A204.1 (cell line): ENCODE results near the gene CMTM2.
"Not testable (repeated sequence)": the region's sequence is repeated elsewhere in the genome, so short reads cannot be mapped to it uniquely, and the experiment has no call there.

Experiments used
- FAIRE-seq: peaks from 2 replicates; lab custom pipeline; 2012; peaks lifted over from hg19 to GRCh38; lab: Jason Lieb, UNC

CMTM2 gene

DNA sequence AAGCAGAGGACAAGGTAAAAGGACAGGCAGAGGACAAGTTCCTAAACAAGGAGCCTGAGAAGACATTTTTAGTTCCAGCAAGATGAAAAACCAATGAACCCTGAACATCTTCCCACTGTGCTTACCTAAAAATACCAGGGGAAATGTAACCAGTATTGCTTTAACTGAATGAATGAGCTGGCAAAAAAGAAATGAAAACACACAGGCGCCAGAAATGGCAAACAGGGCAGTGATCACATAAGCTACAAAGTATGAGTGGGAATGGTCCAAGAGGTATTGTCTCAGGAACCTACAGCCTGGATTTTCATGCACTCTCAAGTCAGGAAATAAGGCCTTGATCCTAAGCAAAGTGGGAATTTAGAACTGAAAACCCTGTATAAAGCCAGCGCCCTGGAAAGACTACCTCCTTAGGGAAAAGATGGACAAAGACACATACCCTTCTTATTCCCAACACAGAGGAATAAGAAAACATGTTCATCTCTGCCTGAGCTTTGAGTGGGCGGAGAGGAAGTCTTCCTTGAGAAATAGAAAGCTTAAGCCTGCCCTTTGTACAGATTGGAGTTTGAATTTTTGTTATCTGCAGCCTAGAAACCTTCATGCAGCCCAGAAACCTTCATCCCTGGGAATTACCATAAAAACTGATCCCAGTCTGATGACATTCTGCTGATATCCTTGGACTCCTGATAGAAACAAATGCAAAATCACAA lies 2.1 kb downstream of the CMTM2 start:
- FAIRE-seq, result no peak

DNA sequence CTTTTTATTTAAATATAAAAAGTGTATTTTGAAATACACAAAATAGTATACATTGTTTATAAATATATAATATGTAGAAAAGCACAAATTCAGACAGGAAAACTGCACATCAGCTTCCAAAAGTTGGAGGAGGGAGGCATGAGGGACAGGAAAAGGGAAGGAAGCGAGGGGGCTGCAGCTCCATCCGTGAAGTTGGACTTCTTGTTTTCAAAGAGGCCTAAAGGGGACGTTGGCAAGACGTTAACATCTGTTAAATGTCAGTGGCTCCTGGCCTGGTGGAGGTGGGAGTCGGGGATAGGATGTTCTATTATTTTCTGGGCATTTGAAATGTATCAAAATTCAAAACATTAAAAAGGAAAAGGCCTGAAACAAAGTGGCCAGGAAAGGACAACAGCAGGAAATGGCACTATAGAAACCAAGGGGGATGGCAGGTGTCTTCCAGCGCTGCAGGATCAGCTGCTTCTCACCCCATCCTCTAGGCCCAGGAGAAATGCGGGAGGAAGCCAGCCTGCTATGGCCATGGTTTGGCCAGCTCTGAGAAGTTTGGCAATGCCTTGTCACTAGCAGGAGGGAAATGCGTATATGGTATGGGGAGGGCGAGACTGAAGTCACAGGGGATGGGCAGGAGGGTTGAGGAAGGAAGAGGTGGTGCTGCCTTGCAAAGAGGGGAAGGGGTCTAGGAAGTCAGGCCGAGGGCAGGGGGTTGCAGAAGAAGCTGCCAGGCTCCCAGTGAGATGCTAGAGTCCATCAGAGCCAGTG lies 6.4 kb downstream of the CMTM2 start:
- no peak for FAIRE-seq

DNA sequence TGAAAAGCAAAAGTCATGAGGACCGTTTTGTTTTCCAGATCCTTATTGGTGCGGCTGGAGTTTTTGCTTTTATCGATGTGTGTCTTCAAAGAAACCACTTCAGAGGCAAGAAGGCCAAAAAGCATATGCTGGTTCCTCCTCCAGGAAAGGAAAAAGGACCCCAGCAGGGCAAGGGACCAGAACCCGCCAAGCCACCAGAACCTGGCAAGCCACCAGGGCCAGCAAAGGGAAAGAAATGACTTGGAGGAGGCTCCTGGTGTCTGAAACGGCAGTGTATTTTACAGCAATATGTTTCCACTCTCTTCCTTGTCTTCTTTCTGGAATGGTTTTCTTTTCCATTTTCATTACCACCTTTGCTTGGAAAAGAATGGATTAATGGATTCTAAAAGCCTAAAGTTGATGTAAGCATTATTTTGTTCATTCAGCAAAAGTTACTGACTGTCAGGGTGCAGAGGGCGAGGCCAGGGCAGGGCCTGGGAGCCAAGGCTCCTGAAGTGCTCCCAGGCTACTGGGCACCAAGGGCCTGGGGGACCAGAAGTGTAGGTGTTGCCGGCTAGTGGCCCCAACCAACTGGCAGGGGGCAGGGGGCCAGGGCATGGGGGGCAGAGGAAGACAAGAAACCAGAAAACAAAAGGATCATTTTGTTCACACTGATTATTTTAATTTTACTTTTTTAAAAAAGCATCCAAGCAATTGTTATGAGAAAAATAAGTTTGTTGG lies 8.8 kb downstream of the CMTM2 start:
- FAIRE-seq, result no peak

DNA sequence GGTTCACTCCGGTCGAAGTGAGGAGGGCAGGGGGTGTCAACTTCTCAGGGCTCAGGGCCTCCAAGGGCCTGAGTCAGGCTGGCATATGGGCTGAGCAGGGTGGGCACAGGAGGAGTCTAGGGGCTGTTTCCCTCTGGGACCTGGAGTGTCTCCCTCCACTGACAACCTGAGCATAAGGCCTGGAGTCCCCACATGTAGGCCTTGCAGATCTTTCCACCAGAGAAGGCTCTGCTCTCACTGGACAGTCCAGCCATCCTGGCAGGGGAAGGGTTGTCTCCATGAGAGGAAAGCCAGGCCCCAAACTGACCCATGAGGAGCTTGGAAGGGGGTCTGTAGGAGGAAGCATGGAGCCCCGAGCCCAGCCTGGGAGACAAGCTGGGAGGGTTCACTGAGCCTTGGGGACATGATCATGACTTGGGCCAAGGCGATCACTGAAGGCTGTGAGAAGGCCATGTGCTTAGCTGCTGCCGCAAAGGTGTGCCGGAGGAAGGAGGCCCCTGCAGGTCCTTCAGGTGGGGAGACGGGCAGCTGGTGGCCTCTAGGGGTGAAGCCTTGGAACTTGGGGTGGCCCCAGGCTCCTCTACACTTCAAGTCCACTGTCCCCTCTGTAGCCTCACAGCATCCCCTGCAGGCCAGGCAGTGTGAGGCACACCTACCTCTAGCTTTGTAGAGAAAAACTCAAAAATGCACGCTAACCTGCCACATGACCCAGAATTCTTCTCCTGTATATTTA lies 9.9 kb downstream of the CMTM2 start:
- no peak for FAIRE-seq

DNA sequence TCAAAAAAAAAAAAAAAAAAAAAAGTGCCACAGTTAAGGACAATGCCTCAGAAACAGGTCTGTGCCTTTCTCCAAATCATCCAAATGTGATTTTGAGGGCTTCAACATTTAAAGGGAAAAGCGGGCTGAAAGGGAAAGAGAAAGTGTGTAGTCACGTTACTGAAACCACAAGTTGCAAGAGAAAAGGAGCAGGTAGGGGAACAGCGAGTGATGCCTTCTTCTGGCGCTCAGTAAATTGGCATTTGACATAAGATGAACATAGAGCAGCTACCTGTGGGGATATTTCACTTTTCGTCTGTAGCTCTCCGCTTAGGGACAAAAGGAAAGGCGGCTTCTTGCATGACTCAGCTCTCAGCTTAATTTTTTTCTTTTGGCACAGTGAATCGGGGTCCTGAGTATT lies 11.1 kb downstream of the CMTM2 start:
- FAIRE-seq, result no peak

DNA sequence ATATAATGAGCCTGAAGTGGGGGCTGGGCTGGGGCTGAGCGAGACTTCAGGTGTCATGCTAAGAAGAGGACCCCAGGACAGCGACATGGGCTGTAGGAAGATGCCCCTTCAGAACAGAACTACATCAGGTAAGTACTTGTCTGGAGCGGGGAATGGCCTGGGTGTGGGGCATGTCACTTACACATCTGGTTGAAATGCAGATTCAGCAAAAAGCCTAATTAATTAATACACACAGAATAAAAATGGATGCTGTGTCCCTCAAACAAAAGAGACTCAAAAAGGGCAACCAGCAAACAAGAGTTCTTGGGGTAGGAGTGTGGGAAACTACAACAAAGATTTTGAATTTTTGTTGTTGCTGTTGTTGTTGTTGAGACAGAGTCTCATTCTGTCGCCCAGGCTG lies 11.8 kb downstream of the CMTM2 start:
- no peak for FAIRE-seq

DNA sequence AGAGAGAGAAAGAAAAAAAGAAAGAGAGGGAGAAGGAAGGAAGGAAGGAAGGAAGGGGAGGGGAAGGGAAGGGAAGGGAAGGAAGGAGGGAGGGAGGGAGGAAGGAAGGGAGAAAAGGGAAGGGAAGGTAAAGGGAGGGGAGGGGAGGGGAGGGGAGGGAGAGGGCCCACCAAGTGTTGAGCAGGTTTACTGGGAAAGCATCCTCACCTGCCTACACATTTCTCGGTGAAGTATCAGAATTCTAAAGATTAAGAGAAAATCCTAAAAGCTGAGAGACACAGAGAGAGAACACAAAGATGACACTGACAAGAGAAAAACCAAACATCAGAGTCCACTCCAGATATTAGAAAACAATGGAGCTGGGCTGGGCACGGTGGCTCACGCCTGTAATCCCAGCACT lies 13.0 kb downstream of the CMTM2 start:
- no peak for FAIRE-seq

DNA sequence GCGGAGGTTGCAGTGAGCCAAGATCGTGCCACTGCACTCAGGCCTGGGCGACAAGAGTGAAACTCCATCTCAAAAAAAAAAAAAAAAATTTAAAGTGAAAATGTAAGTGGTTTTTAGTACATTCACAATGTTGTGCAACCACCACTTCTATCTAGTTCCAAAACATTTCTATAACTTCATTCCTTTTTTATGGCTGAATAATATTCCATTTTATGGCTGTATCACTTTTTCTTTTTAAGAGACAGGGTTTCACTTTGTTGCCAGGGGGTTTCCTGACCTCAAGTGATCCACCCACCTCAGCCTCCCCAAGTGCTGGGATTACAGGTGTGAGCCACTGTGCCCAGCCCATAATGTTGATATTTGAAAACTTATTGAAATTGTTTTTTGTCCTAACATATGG lies 13.6 kb downstream of the CMTM2 start:
- FAIRE-seq, result no peak

DNA sequence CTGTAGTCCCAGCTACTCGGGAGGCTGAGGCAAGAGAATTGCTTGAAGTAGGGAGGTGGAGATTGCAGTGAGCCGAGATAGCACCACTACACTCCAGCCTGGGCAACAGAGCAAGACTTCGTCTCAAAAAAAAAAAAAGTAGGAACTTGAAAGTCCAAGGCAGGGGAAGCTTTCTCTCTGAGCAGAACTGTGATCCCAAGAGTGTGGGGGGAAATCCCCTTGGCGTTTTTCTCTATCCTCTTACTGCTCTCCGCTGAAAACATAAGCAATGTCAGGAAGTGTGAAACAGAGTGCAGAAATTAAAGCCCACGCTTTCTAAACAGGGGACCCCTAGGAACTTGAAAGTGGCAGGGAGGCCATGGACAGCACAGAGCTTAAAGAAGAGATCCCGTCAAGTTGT lies 15.5 kb downstream of the CMTM2 start:
- no peak for FAIRE-seq

DNA sequence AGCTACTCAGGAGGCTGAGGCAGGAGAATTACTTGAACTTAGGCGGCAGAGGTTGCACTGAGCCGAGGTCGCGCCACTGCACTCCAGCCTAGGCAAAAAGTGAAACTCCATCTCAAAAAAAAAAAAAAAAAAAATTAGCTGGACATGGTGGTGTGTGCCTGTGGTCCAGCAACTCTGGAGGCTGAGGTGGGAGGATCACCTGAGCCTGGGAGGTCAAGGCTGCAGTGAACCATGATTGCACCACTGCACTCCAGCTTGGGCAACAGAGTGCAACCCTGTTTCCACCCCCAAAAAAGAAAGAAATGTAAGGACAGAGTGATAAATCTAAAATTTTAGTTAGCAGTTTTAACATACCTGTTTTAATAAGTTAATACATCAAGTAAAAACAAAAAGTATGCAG lies 17.3 kb downstream of the CMTM2 start:
- not testable (repeated sequence) for FAIRE-seq

DNA sequence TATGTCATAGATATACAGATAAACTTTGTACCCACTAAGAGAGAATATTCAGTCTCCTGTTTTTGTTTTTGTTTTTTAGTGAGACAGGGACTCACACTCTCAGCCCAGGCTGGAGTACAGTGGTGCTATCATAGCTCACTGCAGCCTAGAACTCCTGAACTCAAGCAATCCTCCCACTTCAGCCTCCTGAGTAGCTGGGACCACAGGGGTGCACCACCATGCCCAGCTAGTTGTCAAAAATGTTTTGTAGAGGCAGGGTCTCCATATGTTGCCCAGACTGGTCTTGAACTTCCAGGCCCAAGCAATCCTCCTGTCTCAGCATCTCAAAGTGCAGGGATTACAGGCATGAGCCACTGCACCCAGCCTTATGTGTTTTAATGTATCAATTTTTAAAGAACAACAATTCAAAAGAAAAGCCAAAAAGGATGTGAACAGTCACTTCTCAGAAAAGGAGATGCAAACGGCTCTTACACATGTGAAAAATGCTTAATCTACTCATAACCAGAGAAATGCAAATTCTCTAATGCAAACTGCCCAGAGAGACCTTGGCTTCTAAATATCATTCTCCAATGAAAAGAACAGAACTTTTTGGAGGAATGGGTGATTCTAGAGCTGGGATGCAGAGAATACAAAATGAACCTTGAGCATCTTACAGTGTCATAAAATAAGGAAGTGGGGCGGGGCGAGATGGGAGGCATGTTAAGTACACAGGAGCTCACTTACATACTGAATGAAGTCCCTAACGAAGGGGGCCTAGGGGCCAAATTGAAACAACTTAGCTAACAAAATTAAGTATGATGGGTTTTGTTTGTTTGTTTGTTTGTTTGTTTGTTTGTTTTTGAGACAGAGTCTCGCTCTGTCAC lies 18.0 kb downstream of the CMTM2 start:
- FAIRE-seq, result no peak

DNA sequence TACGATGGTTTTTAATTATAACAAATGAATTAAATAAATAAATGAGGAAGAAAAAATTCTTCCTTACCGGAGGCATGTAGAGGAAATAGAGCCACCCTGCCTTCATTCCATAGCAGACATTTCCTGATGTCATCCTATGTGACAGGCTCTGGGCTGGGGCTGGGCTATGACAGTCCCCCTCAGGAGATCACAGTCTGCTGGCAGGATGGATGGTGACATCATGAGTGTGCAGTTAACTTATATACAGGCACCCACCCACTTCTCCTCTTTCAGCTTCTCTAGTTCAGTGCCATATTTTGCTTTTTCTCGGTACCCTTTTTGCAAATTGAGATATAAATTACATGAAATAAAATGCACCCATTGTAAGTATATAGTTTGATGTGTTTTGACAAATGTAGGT lies 18.8 kb downstream of the CMTM2 start:
- FAIRE-seq, result no peak

DNA sequence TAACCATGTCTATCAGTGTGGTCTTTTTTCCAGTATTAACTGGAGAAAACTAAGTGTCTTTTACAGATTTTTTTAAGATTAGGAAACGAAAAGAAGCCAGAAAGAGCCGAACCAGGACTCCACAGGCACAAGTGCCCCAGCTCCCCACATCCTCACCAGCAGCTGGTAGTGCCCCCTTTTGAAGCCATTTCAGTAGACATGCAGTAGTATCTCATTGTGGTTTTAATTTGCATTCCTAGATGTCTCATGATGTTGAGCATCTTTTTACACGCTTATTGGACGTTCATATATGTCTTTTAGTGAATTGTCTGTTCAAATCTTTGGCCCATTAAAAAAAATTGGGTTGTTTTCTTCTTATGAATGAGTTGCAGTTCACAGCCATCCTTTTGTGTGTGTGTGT lies 20.5 kb downstream of the CMTM2 start:
- no peak for FAIRE-seq

DNA sequence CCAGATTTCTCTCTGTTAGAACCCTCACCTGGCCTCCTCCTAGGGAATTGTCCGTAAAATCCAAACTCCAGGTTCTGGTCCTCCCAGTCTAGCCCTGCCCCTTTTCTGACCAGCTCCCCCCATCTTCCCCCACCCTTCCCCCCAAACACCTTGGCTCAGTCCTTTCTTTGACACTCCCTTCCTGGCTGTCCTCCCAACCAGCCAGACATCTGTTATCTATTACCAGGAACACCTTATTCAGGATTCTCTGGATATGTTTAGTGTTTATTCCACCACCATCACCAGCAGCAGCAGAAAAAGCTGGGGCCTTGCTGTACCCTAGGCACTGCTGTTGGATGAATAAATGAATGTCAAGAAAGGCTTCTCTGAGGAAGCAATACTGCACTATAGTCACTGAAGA lies 21.2 kb downstream of the CMTM2 start:
- no peak for FAIRE-seq

DNA sequence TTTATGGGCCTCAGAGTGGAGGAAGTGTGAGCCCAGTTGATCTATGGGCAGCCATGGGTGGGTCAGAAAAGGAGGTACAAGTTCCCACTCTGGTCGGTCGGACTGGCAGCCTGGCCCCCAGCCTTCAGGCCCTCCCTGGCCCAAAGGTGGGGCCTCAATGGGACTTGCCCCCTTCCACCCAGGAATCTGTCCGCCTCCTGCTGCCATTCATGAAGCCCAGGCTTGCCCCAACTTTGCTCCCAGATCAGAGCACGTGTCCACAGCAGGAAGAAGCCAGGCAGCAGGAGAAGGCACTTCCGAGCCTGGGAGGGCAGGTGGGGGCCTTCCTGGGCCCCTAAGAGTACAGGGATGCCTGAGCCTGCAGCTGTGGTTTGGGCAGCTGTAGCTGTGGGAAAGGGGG lies 22.2 kb downstream of the CMTM2 start:
- FAIRE-seq, result no peak

DNA sequence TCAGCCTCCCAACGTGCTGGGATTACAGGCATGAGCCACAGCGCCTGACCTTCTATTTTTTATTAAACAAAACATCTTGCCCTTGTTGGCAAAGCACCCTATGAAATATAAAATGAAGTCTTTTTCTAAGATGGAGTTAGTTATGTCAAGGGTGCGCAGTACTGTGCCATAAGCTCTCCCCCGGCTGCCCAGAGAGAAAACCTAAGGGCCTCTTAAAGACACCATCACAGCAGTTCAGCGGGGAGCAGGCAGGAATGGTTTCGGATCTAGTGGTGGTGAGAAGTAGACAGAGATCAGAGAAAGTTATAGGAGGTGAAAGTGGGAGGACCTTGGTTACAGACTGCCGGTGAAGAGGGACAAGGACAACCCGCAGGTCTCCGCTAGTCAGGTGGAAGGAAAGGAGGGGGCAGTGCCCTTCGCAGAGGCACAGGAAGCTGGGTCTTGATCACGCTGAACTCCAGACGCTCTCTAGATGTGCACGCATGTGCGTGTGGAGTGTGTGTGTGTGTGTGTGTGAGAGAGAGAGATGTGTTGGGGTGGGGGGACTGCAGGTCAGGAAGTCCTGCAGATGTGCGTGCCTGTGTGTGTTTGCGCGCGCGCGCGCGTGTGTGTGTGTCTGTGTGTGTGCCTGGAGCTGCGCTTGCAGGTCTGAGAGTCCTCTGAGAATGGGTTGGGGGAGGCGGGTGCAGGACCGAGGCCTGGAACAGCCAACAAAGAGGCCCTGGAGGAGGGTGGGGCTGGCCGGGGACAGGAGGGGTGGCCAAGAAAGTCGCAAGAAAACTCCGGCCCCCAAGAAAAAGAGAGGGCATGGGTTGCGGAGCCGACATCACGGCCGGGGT lies 24.5 kb downstream of the CMTM2 start:
- FAIRE-seq, result no peak

DNA sequence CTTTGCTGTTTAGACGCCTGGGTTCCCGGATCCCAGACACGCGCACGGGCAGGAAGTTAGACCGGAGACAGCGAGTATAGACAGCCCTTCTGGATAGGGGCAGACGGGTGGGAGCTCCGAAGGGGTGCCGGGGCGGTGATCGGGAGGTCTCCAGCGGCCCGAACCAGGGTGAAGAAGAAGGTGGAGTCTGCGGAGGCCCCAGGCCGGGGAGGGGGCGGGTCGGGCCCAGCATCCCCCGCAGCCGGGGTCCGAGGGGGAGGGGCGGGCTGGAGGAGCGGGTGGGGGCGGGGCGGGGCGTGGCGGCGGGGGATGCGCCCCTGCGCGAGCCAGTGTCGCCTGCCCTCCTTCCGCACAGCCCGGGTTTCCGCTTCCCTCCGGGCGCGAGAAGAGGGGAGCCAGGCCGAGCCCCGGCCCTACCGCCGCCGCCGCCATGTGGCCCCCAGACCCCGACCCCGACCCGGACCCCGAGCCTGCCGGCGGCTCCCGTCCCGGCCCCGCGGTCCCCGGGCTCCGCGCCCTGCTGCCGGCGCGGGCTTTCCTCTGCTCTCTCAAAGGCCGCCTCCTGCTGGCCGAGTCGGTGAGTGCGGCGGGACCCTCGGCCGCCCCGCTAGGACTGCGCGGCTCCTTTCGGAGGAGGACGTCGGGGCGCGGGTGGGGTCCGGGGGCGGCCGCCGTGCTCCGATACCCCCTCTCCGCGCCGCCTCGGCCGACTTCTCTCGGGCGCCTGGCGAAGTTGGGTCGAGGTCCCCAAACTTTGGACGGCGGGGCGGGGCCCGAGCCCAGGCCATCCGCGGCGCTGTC lies 25.3 kb downstream of the CMTM2 start, which contains the start of gene CMTM3:
TSS of gene CMTM3 (plus strand) at position 329 of the 801 bp plus-strand sequence. CDS start at position 431, 102 bp downstream.
- no peak for FAIRE-seq

DNA sequence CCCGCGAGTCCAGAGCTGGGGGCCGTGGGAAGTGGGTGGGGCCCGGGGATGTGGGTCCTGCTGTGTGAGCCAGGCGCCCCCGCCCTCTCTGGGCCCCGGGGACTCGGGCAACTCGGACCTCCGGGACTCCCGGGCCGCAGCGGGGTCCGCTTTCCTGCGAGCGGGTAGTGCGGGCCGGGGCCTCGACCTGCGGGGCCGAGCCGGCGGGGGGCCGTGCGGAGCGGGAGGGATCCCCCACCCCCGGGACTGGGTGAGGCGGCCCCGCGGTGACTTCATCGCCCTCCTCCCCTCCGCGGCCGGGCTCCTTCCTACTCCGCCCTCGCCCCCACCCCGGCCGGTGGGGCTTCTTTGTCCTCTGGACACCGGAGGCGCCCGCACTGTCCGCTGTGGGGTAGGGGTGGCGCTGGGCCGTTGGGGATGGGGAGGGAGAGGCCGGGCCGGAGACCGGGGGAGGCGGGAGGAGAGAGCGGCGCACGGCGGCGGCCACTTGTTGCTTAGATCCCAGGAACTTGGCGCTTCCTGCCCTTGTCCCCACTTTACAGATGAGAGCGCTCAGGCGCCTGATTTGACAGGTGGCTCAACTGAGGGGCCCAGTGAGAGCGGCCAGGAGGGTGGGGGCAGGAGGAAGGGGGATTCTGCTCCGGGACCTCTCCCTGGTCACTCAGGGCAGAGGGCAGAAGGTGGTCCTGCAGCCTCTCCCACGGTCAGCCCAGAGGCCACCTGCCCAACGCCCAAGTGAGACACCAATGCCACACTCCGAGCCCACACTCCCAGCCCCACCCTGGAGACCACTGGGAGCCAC lies 26.1 kb downstream of the CMTM2 start:
- FAIRE-seq, result no peak
